NCI-H524 treated with DMSO at 0.1 percent for 48 hours (cell line): ENCODE measurements around the gene CACNA2D2.
A peak's percentile ranks its signal among the peaks of the same experiment; 100 is the strongest.

Experiments used
- DNase-seq: peaks from one replicate; lab custom pipeline; 2025; lab: John Stamatoyannopoulos, UW

CACNA2D2 gene

GRCh38 chr3:50503504-50504342 is at the start of gene CACNA2D2:
TSS of gene CACNA2D2 (minus strand) at chr3:50503634. CDS start at chr3:50503423, 211 bp downstream.
- DNase-seq: no peak

DNA sequence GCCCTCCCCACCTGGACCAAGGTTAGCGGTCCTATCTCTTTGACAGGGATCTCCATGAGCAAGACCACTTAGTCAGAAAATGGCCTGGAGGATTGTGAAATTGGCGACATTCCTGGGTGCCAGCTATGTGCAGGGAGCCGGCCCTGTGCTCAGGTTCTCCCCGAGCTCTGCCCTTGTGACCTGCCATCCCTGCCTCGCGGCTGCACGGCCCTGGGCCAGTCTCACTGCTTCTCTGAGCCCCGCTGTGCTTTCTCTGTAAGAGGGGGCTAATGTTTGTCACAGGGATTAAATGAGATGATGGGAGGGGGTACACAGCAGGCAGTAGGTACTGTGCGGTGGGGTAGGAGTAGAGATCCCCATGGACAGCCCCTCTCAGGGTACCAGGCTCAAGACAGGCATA is 49.2 kb upstream of the CACNA2D2 start:
- no peak for DNase-seq

- no peak for DNase-seq
Measured at GRCh38 chr3:50551681-50552435, 48.4 kb upstream of the CACNA2D2 start.

DNA sequence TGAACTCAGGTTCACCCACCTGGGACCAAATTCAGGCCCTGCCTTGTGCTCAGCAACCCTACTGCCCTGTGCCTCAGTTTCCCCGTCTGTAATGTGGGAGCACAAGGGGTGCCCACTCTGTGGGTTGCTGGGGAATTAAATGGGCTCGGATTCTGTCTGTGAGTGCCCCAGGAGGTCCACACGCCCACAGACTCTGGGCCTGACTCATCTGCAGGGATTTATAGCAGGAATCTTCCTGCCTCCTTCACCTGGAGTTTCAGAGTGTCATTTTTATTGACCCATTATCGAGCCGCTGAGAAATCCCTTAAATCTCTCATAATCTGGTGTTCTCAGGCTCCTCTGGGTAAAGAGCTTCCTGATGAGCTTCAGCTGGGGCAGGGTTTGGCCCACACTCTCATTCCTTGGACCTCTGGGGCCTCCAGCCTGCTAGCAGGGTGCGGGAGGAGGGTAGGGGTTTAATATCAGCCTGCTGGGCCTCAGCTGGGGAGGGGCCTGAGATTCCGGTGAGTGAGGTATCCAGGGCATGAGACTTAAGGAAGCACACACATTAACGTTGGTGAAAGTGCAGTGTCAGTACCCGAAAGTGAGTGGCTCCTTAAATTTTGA is 47.7 kb upstream of the CACNA2D2 start:
- DNase-seq: no peak

DNA sequence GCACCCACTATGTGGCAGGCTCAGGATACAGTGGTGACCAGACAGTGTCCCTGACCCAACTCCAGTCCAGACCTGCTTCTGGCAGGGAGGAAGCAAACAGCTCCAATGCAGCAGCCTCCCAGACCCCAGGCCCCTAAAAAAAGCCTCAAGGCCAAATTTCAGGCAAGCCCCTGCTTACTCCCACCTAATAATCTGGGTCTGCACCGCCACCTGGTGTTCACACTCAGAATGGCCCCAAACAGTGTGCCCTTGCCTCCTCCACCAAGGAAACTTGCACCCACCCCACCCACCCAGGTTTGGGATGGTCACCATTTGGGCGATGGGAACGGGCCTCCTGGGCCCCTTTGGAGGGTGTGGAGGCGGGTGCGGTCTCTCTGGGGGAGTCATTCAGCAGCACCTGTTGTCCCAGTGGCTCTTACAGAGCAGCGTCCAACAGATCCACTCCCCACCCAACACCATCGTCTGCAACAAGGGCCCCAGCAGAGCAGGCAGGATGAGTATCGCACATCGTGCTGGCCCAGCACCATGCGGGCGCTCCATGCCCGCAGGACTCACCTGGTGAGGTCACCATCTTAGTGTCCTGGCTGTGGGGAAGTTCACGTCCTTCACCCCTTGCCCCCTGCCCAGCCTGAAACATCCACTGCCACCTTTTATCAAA is 46.8 kb upstream of the CACNA2D2 start:
- no peak for DNase-seq

- no peak for DNase-seq
Measured at GRCh38 chr3:50549226-50549625, 45.8 kb upstream of the CACNA2D2 start.

GRCh38 chr3:50545781-50546180 is 42.3 kb upstream of the CACNA2D2 start:
- DNase-seq: no peak

GRCh38 chr3:50542177-50543034 is 39.0 kb upstream of the CACNA2D2 start:
- peak; percentile 46 for DNase-seq

- DNase-seq: no peak
Measured at GRCh38 chr3:50539356-50540286, 36.2 kb upstream of the CACNA2D2 start.

- DNase-seq: no peak
Measured at GRCh38 chr3:50537421-50538129, 34.1 kb upstream of the CACNA2D2 start.

- DNase-seq: no peak
Measured at GRCh38 chr3:50536471-50537180, 33.2 kb upstream of the CACNA2D2 start.

- no peak for DNase-seq
Measured at GRCh38 chr3:50534681-50535330, 31.4 kb upstream of the CACNA2D2 start.

GRCh38 chr3:50533807-50534461 is 30.5 kb upstream of the CACNA2D2 start:
- DNase-seq: no peak

DNA sequence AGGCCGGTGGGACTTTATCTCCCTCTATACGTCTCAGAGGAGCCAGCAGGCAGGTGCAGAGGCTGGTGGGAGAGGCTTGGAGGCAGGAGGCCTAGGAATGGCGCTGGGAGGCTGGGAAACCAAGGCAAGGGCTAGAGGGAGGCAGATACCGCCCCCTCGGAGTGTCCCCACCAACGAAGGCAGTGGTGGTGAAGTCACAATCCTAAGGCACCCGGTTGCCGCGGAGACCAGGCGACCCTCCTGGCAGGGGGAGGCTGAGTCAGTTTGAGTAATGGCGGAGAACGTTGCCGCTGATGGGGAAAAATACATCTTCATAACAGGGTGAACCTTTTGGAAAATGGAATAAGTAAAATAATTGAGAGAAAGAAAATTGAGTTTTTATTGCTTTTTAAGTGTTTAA is 29.9 kb upstream of the CACNA2D2 start:
- DNase-seq: no peak

GRCh38 chr3:50532062-50532705 is 28.8 kb upstream of the CACNA2D2 start:
- DNase-seq: no peak

DNA sequence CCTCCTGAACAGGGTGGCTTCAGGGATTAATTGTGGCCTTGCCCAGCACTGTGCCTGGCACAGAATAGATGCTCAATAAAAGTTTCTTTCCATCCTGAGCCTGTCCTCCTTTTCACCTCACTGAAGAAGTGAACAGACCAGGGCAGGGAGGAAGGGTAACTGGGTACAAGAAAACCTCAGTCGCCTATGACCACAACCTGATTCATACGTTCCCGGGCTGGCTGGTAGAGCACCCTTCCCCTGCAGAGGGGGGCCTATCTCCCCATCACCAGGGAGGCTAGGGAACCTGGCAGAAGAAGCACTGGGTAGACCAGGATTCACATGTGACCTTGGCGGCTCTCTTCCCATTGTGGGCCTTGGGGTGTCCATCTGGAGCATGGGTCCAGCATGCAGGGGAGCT is 27.8 kb upstream of the CACNA2D2 start:
- DNase-seq: no peak
